Measurements from ENCODE around the gene IFT43.
"Not testable (repeated sequence)": the region's sequence is repeated elsewhere in the genome, so short reads cannot be mapped to it uniquely, and the experiment has no call there.

IFT43 gene

DNA sequence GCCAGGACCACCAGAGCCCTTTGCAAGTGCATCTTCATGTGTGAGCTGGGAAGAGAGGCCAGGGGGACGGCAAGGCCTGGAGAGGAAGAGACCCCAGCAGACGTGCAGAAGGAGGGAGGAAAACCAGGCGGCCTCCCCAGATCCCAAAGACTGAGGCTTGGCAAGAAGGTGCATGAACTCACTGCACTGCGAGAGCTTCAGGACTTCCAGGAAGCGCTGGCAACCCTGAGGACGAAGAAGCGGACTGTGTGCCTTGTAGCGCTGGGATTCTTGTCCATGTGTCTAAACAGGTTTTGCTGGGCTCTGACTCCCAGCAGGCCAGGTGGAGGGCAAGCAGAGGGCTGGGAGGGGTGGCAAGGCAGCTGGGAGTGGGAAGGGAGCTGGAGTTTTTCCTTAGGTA lies 4.7 kb upstream of the IFT43 start:
- no peak for DNase-seq (ENCODE audit: low spot score)

DNA sequence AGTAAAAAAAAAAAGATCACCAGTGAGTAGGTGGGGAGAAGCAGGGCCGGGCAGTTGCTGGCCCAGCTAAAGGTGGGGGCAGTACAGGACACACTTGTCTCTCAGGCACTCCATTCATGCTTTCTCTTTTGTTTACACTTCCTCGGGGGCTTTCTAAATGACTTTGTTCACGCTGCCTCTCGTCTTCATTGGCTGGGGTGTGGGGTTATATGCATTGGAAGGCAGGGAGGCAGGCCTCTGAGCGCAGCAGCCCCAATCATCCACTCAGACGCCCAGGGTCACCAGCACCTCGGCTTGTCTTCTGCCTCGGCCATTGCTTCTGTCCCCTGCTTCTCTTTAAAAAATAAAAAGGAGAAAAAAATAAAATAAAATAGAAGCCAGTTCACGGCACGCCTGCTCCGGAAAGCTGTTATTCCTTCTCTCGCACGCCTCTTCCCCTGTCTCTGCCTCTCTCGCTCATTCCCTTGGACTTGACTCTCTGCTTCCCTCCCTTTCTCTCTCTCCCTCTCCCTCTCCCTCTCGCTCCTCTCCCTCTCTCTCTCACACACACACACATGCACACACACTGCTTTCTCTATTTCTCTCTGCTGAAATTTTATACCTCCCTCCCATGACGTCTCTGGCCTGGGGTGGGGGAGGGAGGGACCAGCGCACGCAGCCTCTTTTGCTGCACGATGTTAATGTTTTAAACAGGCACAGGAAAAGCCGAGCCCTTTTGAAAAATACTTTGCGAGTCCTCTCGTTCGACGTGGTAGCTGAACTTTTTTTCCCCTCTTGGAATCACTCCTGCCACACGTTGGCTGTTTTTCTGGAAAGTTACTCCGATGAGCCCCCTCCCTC lies 3.9 kb upstream of the IFT43 start, which contains the start of gene TGFB3:
Gene TGFB3 (minus strand): TSS at position 570 of the 840 bp plus-strand sequence. CDS start 1,102 bp downstream, outside the sequence.
- DNase-seq (ENCODE audit: low spot score): peak; percentile 41

DNA sequence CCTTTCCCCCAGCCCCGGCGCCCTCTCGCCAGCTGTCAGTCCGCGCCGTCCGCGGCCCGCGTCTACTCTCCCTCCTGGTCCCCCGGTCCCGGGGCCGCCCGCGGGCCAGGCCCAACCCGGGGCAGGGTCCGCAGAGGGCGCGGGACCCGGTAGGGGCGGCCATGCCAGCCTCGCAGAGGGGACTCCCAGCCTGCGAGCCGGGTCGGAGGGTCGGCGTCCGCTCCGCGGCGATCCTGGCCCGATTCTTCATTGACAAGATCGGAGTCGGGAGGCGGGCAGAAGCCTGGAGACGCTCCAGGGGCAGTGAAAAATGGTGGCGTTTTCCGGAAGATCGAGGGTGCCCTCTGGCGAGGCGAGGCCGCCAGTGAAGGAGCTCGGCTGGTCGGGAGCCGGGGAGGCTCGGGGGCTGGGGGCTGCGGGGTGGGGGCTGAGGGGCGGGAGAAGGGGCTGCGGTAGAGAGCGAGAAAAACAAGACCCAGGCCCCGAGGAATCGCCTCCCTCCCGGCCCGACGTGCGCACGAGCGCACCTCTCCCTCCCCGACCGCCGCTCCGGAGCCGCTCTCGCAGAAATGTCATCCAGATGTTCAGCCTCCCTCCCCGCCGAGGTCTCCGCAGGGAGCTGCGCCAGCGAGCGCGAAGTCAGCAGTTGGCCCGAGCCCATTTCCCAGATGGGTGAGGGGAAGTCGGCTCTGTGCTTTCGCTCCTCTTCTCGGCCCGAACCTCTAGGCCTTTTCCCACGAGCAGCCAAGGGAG lies 3.1 kb upstream of the IFT43 start:
- DNase-seq (ENCODE audit: low spot score): peak; percentile 80

DNA sequence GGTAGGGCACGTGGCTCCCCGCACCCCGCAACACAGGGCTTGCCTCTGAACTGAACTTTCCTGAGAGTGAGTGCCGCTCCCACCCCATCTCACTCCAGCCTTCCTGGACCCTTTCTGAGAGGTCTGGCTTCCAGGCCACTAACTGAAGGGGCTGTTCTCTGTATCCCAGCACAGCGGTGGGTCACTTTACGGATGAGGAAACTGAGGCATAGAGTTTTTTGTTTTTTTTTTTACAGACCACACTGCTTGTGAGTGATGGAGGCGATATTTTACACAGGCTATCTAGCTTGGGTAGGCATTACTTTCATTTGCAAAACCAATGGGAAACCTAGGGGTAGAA lies 2.6 kb upstream of the IFT43 start:
- DNase-seq (ENCODE audit: low spot score): no peak

DNA sequence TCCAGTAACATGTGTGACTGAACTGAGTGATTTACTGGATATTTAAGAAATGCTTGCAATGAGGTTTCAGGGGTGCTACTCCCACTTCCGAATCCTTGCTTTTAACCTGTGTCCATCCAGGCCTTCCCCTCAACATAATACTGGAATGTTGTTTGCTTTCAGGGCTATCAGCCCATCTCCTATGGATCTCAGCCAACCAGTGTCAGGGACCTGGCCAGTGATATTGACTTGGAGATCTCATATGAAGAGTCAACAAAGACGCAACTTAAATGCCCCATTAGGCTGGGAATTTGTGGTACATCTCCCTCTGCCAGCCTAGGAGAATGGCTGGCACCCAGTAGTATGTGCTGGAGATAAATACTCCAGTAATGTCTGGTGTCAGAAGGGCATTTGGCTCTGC lies 889 bp upstream of the IFT43 start:
- DNase-seq (ENCODE audit: low spot score): no peak

DNA sequence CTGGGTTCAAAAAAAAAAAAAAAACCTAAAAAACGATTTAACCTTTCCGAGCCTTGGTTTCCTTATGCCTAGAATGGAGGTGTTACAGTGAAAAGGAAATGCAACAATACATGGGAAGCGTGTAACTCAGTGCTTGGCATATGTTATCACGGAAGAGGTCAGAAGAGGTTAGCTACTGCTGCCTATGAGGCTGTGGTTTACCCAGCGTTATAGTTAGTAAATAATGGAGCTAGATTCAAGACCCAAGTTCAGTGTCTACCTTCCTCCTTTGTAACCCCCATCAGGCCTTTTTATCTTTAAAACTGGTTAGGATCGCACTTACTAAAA lies 839 bp downstream of the IFT43 start:
- DNase-seq (ENCODE audit: low spot score): no peak

DNA sequence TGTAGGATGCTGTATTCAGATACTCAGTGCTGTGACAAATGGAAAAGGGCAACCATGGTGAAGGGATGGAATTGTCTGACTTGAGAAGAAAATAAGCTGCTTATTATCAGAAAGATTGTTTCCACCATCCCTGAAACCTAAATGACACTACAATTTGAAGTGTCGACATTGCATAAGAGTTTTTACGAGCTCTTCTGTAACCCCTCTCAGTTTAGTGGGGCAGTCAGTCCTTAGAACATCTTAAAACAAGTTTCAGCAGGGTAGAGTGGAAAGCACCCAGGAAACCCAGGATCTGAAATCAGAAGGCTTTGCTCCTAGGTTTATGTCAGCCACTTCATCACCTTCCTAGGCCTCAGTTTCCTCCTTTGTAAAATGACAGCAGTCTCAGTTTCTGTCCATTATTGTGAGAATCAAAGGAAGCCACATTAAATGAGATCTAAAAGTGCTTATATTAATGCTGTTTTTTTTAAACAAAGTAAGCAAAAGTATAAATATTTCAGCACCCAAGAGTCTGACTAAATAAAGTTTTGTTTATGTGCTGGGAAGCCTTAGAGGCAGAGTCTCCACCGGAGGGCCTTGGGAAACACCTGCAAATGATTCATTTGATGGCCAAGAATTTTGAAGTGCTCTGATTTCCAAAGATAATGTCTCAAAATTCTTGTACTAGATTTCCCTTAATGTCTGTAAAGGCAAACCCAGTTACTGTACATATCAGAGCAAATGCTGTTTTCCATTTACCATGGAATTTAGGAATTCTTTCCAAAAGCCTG lies 1.8 kb downstream of the IFT43 start:
- no peak for DNase-seq (ENCODE audit: low spot score)

DNA sequence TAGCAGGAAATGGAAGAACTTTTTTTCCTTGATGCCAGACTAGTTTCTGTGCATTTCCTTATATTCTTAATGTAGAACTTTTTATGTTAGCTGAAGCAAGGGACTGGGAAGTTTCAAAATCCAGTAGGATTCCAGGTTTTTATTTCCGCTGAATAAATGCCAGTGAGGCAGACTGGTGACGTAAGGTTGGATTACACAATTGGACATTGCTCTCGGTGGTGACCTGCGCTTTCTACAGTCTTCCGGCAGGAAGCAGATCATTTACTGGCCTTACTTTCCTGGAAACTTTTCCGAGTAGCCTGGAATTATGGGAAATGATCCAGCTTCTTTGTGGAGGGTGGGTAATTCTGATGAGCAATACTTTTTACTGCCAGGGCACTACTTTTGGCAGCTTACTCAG lies 3.6 kb downstream of the IFT43 start:
- DNase-seq (ENCODE audit: low spot score): no peak

DNA sequence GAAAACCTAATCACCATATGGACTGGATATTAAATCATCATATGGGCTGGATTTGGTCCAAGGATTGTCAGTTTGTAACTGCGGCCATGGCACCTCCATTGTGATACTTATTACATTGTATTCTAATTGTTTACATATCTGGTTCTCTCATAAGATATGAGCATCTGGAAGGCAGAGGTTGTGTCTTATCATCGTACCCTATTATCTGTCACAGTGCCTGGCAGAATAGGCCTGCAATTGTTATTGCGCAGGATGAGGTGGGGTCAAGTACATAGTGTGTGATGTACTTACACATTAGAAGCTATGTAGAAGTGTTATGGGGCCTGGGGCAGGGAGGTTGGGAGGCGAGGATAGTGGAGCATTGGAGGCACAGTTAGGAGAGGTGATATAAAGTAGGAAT lies 4.7 kb downstream of the IFT43 start:
- no peak for DNase-seq (ENCODE audit: low spot score)

DNA sequence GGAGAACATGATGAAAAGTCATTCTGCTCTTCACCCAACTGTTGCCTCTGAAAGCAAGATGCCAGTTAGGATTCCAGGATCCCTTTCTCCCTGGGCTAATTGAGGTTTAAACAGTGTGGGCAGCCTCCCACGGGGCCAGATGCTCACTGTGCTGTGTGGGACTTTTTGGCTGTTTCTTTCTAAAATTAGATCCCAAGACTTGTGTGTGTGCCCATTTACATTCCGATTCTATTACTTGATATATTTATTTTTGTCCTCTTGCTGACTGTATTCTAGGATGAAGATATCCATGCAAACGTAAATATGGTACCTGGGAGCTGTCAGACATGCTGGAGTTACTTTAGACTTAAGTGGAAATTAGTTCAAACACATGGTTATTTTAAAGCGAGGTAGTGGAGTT lies 6.2 kb downstream of the IFT43 start:
- DNase-seq (ENCODE audit: low spot score): no peak

DNA sequence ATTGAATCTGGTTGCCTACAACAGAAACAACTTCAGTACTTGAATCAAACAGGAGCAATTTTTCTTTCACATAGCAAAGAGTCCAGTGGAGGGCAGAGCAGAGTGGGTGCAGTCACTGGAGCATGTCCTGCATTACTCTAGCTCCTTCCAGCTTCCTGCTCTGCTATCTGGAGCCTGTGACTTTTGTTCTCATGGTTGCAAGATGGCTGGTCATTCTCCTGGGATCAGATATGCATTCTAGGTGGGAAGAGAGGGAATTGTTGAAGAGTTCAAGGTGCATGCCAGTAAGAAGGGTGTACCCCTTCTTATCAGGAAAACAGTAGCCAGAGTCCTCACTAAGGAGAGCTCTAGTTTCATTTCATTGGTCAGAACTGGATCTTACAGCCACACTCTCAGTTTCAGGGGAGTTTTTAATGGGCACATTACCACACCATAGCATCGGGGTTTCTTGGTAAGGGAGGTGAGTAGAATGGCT lies 8.0 kb downstream of the IFT43 start:
- DNase-seq (ENCODE audit: low spot score): no peak

DNA sequence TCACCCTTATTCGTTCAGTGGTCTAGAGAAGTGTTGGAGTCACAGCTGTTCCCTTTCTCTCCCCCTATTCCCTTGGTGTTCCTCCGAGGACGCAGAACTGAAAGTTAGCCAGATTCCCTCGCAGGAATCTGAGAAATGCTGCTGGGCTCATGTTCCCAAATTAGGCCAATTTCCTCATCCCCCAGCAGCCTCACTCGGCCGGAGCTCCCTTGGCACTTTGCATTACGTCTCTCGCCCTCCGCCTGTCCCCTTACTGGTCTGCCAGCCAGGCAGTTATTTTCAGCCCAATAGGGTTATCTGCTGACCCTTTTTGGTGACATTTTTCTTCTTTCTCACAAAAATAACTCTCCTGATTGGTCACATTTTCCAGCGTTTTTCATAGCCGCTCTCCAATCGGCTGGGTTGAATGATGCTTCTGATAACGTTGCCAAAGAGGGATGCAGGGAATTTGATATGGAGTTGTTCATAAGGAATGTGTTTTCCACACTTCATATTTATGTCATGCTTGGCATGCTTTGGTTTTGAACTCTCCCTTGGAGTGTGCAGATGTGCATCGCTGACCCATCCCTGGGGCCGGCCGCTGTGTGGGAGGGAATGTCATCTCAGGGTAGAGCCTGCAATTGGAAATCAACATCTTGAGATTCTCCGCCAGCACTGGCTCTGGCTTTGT lies 9.9 kb downstream of the IFT43 start:
- DNase-seq (ENCODE audit: low spot score): no peak

DNA sequence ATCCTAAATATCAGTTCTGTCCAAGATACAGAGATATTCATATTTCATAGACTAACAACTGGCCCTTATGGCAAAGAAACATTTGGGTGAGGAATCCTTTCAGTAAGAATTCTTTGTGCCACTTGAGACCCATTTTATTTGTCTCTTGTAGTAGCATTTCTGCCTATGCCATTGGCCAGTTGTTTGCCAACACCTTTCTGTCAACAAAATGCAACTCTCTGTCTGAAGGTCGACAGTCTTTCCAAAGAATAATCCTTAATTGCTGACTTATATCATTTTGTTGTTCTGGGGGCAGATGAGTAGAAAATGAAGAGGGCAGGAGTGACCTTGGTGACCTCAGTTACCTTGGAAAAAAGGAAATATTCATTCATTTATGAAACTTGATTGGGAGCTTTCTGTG lies 10.9 kb downstream of the IFT43 start:
- DNase-seq (ENCODE audit: low spot score): no peak

DNA sequence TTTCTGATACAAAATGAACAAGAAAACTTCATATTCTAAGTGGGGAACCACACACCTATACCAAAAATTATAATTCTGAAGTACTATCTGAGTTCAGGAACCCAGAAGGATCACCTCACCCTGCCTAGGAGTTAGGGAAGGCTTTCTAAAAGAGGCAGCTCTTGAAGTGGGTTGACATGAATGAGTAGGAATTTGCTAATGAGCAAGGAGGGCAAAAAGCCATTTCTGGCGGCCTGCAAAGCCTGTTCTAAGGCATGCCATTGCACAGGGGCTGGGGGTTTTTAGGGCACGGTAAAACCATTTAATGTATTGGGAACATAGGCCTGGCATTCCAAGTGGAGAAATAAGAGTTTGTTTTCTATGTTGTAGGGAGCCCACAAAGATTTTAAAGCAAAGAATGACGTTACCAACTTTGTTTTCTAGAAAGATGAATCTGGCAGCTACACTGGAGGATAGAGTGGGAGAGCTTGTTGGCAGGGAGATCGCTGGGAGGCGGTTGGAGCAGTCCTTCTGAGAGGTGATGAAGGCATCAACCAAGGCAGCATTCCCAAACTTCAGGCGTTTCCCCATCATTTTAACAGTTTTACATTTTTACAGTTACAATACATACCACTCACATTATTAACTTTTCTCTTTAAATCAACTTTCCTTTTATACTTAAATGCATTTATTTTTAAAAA lies 14.1 kb downstream of the IFT43 start:
- no peak for DNase-seq (ENCODE audit: low spot score)

DNA sequence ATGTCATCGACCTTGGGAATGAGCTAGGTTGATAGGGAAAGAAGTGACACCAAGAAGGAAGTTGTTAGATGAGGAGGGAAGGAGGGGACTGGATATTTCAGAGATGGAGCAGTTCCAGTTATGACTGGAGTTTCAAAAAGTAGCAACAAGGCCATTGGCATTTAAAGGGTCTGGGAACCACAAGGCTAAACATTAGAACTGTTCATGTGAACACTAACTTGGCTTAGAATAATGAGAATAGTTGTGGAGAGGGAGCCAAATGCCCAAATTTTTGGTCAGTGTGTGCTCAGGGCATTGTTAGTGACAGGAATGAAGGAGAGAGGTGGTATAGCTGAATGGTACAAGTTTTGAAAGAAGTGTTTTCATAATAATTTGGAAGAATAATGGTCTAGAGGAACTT lies 16.8 kb downstream of the IFT43 start:
- DNase-seq (ENCODE audit: low spot score): no peak

DNA sequence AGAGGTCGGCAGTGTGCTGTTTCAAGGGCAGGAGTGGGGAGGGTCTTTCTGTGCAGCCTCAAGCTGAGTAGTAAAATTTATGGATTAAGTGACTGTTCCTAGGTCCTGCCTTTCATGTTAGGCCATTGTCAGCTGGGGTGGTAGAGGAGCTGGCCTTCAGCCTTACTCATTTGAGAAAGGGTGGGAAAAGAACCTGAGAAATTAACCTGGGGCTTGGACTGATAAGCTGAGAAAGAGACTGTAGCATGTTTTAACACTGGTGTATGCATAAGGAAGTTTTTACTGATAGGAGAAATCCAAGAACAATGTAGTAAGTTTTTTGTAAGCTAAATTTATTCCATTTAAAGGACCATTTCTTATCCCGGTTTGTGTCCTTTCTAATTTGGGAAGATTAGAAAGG lies 20.7 kb downstream of the IFT43 start:
- DNase-seq (ENCODE audit: low spot score): no peak

DNA sequence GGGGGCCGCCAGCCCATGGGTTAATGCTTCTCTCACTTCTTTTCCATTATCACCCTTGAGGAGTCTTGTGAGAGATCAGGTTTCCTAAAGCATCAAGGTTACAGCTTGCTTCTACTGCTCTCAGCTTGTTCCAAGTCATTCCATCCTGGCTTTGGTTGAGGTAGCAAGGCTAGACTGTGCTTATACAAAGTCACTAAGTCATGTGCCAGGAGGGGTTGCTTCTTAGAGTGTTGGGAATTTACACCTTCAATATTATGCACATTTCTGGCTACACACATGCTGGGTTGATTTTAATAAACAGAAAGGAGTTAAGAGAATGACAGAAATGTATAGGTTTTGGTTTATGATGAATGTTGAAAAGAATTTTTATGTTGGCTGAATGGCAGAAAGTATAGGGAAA lies 21.8 kb downstream of the IFT43 start:
- no peak for DNase-seq (ENCODE audit: low spot score)

DNA sequence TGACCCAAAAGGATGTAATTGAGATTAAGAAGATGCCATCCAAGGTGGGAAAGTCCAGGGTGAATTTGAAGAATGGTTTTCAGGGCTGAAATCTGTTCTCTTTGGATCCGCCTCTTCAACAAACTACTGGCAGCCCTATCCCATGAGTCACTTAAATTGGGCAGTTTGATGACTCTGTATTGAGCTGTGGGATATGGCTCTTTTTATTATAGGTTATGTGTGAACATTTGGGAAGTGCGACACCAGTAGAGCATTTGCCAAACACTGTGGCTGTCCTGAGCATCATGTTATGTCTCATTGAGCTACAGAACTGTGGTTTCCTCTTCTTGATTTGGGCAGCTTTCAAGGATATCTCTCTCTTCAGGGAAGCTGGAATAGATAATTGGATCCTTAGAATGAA lies 22.3 kb downstream of the IFT43 start:
- no peak for DNase-seq (ENCODE audit: low spot score)

DNA sequence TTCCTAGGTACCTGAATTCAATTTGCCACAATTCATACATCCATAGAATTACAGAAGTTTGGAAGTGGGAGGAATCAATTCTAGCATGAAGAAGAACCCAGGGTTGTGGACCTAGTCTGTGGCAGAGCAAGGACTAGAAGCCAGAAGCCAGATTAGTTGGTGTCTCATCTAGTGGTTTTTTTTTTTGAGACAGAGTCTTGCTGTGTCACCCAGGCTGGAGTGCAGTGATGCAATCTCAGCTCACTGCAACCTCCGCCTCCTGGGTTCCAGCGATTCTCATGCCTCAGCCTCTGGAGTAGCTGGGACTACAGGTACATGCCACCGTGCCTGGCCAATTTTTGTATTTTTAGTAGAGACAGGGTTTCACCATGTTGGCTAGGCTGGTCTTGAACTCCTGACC lies 24.1 kb downstream of the IFT43 start:
- not testable (repeated sequence) for DNase-seq (ENCODE audit: low spot score)

DNA sequence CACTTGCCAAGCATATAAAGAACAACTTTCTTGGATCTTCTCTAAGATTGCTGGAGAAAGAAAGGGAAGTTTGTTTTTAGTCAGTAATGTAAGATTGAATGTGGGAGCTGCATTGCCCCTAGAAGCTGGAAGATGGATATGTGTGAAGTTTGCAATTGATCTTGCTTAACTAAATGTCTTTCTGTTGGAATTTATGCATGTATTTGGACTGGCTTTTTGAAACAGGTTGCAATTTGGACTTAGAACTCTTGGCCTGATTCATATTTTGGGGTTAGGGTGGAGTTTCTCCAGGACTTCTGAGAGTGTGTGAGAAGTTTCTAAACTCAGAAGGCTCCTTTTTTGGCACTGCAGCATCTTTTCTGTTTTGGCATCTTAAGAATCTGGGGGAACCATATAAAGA lies 26.4 kb downstream of the IFT43 start:
- no peak for DNase-seq (ENCODE audit: low spot score)

DNA sequence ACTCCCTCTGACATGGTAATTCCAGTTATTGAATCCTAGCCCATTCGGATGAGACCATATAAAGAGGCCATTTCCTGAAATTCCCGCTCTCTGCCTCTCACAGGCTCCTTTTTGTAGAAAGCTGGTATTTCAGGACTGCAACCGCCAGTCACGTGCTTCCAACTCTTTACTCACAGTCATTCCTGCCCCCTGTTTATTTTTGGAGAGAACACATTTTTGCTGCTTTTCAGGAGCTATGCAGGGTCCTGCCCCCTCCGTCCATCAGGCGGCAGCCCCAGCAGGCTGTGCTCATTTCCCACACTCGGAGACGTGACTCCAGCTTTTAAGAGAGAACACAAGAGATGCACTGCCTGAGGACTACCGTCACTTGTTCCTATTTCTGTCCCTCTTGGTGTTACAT lies 26.8 kb downstream of the IFT43 start:
- no peak for DNase-seq (ENCODE audit: low spot score)

DNA sequence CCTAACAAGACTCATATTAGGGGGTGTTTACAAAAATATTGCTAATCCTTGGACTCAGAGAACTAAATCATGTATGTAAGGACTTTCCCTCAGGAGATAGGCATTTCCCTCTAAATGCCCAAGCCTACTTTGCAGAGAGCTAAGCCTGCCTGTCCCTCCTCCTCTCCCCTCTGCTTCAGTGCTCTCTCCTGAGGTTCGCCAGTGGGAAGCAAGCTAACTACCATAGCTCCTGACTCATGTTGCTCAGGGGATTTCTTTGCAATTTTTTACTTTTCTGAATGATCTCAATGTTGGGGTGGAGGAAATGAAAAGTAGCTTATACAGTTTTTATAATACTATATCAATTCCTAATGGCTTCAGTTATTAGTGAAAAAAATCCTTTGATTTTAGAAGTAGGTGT lies 29.6 kb downstream of the IFT43 start:
- DNase-seq (ENCODE audit: low spot score): no peak
